WI38 (cell line): ENCODE data around the gene CYSTM1.

Experiments used
- H3K4me3 ChIP-seq: 2 replicates; pipeline ENCODE4 v1.5.1; 2011; ENCODE audit warnings: low read depth, mild to moderate bottlenecking, control low read depth, low read length
- TF ChIP-seq, protein P1 (sequence below): IDR thresholded peaks from 2 replicates; pipeline ENCODE4 v1.5.1; 2012; ENCODE audit warnings: low read depth, mild to moderate bottlenecking, control low read depth, low read length

CYSTM1 gene

DNA sequence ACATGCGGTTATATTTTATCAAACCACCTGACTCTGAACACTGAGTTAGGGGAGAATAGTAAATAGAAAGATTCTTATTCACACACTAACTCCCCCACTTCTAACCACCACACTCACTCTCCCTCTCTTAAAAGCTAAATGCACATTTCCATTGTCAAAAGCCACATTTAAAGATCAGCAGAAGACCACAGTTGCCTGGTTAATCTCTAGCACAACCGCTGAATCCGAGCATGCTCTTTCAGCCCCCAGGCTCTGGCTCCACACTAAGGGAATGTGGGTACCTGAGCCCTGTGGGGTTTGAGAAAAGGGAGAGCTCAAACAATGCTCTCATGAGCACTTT lies 92.2 kb downstream of the CYSTM1 start:
- TF ChIP-seq, protein P1, sequence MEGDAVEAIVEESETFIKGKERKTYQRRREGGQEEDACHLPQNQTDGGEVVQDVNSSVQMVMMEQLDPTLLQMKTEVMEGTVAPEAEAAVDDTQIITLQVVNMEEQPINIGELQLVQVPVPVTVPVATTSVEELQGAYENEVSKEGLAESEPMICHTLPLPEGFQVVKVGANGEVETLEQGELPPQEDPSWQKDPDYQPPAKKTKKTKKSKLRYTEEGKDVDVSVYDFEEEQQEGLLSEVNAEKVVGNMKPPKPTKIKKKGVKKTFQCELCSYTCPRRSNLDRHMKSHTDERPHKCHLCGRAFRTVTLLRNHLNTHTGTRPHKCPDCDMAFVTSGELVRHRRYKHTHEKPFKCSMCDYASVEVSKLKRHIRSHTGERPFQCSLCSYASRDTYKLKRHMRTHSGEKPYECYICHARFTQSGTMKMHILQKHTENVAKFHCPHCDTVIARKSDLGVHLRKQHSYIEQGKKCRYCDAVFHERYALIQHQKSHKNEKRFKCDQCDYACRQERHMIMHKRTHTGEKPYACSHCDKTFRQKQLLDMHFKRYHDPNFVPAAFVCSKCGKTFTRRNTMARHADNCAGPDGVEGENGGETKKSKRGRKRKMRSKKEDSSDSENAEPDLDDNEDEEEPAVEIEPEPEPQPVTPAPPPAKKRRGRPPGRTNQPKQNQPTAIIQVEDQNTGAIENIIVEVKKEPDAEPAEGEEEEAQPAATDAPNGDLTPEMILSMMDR: no peak
- no peak overlapping the region for H3K4me3 ChIP-seq

DNA sequence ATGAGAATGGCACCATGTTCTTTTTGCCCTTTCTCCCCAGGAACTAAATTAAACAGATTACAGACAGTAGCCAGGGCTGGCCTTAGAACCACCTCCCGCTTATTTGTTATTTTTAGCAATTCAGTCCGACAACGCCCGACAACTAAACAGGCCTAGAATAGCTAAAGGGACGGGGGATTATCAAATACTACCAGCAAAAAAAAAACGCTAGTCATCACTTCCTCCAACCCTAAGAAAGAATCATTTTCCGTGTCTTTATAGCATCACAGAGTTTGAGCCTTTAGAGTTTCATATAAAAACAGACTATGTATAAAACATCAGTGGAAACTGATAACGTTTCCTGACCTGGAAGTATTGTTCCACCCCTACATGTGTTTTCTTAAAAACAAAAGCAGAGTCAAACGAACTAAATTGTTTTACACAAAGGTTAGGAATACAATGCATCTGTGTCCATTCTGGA lies 92.6 kb downstream of the CYSTM1 start:
- H3K4me3 ChIP-seq: no peak overlapping the region
- TF ChIP-seq, protein P1: no peak

DNA sequence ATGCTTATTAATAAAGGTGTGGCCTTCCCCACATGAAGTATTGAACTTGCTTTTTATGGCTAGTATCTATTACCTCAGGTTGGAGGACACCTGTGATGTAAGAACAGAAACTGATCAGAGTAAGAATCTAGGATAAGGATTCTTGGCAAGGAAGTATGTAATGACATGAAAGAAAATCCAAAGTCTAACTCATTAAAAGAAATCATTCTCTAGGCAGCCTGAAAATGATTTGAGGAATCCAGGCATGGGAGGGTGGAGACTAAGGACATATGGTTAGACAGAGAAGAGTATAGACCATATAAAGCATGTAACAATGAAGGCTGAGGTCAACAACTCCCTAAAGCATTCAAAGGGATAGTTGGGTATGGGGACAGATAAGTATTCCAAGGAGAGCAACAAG lies 95.0 kb downstream of the CYSTM1 start:
- H3K4me3 ChIP-seq: no peak overlapping the region
- TF ChIP-seq, protein P1: no peak

DNA sequence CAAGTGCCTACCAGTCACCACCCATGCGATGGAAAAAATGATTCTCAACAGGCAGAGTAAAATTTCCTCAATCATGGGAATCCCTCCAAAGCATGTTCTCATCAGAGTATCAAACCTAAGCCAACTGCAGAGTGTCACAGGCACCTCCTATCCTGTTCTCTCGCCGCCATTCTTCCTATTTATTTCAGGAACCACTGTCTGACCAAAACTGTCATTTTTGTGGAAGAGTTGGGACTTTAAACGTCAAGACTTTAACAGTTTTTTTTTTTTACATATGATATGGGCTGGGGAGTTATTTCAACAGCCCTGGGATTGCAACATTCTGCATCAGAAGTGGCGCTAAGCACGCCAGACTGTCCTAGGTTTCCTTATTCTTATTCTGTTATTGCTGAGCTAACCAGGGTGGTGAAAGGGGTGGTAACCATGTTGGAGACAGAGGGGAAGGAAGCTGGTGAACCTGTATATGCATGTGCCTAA lies 98.5 kb downstream of the CYSTM1 start:
- H3K4me3 ChIP-seq: no peak overlapping the region
- TF ChIP-seq, protein P1: no peak

DNA sequence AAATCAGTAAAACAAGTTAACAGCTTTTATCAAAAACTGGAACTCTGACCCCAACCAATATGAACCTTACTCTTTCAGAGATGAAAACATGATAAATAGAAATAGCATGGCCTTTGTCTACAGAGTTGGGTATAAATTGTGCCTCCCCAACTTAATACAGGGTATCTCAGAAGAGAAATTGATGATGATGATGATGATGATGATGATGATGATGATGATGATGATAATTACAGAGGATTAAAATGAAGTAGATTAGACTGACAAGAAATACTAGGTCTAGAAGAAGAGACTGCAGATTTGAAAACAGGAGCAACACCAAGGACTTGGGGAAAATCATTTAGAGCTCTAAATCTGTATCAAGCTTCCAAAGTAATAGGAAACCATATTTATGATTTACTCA lies 100.8 kb downstream of the CYSTM1 start:
- H3K4me3 ChIP-seq: no peak overlapping the region
- TF ChIP-seq, protein P1: no peak

DNA sequence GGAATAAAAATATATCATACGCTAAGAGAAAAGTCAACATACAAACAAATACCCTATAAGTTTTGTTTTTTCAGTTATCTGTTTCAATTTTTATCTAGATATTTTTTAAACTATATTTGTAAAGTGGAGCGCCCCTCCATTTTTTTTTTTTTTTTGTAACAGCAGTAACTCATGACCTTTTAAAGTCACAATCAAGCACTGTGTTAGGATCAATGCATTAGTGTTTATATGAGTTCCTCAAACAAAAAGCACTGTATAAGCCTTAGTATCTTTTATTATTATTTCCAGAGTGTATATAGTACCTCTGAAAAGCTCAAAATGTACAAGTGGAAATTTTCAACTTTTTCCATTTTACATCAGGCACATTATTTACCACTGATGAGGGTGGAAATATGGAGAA lies 107.3 kb downstream of the CYSTM1 start:
- TF ChIP-seq, protein P1: no peak
- no peak overlapping the region for H3K4me3 ChIP-seq

DNA sequence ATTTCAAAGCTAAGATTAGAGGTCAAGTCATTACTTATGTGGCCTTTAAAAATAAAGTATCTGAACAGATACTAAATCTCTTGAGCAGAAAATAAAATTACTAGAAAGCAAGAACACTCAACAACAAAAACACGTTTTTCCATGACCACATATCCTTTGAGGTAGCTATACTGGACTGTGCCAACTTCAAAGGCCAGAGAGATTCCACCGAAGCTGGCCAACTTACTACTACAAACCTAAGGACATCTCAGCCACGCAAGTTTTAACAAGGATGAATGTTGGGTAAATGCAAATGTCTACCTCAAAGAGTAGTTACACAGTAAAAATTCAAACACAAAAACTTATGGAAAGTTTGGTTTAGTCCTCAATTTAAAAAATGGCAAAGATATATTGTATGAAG lies 109.0 kb downstream of the CYSTM1 start:
- no peak overlapping the region for H3K4me3 ChIP-seq
- TF ChIP-seq, protein P1: no peak
